ENCODE measurements around the gene RAX.

Gene RAX

GRCh38 chr18:59239642-59240041 is 33.6 kb downstream of the RAX start:
- TF ChIP-seq, protein P1, sequence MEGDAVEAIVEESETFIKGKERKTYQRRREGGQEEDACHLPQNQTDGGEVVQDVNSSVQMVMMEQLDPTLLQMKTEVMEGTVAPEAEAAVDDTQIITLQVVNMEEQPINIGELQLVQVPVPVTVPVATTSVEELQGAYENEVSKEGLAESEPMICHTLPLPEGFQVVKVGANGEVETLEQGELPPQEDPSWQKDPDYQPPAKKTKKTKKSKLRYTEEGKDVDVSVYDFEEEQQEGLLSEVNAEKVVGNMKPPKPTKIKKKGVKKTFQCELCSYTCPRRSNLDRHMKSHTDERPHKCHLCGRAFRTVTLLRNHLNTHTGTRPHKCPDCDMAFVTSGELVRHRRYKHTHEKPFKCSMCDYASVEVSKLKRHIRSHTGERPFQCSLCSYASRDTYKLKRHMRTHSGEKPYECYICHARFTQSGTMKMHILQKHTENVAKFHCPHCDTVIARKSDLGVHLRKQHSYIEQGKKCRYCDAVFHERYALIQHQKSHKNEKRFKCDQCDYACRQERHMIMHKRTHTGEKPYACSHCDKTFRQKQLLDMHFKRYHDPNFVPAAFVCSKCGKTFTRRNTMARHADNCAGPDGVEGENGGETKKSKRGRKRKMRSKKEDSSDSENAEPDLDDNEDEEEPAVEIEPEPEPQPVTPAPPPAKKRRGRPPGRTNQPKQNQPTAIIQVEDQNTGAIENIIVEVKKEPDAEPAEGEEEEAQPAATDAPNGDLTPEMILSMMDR (IDR thresholded peaks at IDR 0.05; ENCODE audit: low read depth, low read length), result no peak
- DNase-seq (ENCODE audit: extremely low read depth, low read depth), result no peak

- DNase-seq (ENCODE audit: extremely low read depth, low read depth), result no peak
Measured at GRCh38 chr18:59238385-59238784, 34.9 kb downstream of the RAX start.

DNA sequence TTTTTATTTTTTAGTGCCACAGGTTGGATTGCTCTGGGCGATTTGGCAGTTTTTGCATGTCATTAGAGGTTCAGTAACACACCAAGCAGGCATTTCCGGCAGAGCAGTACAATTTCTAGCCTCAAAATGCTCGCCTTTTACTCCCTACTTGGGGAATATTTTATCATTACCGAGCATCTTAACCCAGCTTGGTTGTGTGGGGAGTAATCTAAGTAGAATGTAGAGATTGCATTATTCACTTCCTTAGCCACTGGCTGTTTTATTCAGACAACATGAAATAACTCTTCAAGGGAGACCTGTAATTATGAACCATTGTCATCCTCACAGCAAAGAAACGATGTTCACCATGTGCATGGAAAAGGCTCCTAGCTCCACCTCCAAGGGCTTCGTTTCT is 40.2 kb downstream of the RAX start:
- no peak for DNase-seq (ENCODE audit: extremely low read depth, low read depth)
- TF ChIP-seq, protein P1 (IDR thresholded peaks at IDR 0.05; ENCODE audit: low read depth, low read length), result no peak

More at GRCh38 chr18:59238385-59238784, 34.9 kb downstream of the RAX start:
- TF ChIP-seq, protein P1 (IDR thresholded peaks at IDR 0.05; ENCODE audit: low read depth, low read length), result no peak

GRCh38 chr18:59232309-59233016 is 40.8 kb downstream of the RAX start:
- TF ChIP-seq, protein P1 (IDR thresholded peaks at IDR 0.05; ENCODE audit: low read depth, low read length), result no peak
- no peak for DNase-seq (ENCODE audit: extremely low read depth, low read depth)

GRCh38 chr18:59231877-59232276 is 41.4 kb downstream of the RAX start:
- no peak for DNase-seq (ENCODE audit: extremely low read depth, low read depth)
- TF ChIP-seq, protein P1 (IDR thresholded peaks at IDR 0.05; ENCODE audit: low read depth, low read length), result no peak

GRCh38 chr18:59231114-59231513 is 42.1 kb downstream of the RAX start:
- DNase-seq (ENCODE audit: extremely low read depth, low read depth), result no peak
- TF ChIP-seq, protein P1 (IDR thresholded peaks at IDR 0.05; ENCODE audit: low read depth, low read length), result no peak

DNA sequence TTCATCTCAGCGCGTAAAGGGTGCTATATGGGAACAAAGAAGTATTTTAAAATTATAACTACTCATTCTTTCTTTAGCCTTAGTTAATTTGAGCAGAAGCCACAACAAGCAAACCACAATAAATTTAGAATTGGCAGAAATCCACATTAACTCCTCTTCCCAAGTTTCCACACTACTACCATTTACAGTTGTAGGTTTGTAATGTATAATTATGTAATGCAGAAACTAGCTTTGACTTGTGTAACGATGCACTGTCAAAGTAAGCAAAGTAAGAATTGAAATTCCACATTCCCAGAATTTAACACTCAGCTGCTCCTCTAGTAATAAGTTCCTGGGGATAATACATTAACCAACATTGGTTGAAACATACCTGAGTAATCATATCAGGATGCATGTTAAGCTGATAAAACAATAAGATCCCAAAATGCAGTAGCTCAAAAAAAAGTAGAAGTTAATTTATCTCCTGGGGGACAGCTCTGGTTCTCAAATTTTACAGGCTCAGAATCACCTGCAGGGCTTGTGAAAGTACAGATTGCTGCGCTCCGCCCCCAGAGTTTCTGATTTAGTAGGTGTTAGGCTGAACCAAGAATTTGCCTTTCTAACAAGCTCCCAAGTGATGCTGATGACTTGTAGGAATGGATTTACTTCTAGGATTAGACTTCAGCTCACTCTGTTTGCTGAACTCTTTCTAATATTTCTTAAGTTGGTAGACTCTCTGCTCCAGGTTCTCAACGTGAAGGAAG is 43.4 kb downstream of the RAX start:
- TF ChIP-seq, protein P1 (IDR thresholded peaks at IDR 0.05; ENCODE audit: low read depth, low read length), result no peak
- DNase-seq (ENCODE audit: extremely low read depth, low read depth), result no peak
